ENCODE data around the gene STIL.

Gene STIL

DNA sequence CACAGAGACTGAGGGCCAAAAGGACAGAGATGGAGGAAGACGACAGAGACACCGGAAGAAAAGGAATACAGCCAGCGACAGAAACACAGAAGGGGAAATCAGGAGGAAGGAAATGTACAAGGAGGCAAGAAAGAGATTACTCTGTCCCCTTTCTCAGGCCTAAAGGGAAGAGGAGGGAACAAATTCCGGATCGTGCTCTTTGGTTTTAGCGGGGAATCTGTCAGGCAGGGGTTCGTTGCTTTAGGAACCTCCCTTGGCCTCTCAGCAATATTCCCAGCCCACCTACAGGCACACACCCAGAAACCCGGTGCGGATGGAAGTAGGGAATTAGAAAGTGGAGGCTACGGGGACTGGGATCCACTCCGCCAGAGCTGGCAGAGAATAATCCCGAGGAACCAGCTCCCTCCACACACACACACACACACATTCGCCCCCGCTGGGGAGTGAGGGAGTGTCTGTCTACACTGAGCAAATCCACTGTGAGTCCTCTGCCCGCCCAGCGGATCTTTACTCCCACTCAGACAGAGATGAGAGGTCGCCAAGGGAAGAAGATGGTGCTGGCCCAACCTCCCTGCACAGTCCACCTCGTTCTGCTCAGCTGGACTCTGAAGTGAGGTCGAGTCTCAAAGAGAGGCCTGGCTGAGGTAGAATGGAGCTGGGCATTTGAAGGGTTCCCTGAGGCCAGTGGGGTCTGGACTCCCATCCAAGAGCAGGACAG is 87.7 kb downstream of the STIL start:
- in situ Hi-C loops (cut with HindIII; ENCODE audit: low pct_ligation_motif_present, low pct_unique_long_range_greater_than_20kb, low sequenced_read_pairs): no loop called here
- no peak for DNase-seq

DNA sequence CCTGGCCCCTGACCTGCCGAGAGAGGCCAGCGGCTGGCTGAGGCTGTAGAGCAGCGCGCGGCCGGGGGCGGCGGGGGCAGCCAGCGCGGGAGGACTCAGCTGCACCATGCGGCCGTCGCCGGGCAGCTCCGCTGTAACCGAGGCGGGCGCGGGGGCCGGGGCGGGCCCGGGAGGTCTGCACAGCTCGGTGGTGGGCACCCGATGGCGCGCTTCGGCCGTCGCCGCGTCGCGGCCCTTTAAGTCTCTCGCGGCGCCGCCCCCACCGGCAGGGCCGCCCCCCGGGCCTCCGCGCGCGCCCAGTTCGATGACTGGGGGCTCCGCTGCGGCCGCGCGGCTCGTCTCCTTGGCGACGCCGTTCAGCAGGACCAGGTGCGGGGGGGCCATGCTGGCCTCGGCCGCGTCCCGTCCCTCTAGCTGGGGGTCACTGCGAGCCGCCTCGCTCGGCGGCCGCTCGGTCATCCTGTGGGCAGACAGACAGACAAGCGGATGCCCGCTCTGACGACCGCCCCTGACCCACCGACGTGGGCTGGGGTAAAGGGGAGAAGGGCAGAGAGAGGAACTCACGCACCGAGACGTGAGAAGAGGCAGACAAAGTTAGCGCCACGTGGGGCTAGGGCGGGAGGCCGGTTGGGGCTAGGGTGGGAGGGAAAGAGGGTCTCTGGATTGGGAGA is 88.4 kb downstream of the STIL start:
- in situ Hi-C loops (cut with HindIII; ENCODE audit: low pct_ligation_motif_present, low pct_unique_long_range_greater_than_20kb, low sequenced_read_pairs): no loop called here
- no peak for DNase-seq

DNA sequence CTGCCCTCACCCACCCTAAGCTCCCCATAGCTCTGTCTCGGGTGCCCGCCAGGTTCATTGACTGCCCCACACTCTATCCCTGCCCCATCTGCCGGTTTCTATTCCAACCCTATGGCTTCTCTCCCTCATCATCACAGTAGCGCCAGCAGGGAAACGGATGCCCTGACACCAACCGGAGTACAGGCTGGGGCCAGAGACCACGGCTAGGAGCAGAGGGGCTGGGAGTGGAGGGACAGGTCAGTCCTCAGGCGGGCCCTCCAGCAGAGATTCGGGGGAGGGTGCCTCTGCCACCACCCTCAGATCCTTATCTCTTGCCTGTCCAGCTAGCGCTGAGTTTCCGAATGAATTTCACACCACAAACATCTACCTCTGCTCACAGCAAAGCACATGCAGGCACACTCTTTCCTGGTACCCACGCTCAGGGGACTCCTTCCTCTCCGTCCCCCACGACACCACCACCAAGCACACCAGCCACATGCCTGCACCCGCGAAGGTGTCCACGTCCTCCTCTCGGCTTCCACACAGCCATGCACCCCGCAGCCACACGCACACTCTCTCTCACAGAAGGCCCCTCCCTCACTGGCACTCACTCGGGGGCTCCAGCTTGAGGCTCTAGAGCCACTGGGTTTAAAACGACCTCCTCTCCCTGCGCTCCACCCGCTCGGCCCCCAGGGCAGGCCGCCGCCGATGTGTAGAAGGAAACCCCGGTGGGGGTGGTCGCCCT is 89.1 kb downstream of the STIL start:
- DNase-seq: no peak
- in situ Hi-C loops (cut with HindIII; ENCODE audit: low pct_ligation_motif_present, low pct_unique_long_range_greater_than_20kb, low sequenced_read_pairs): no loop called here

DNA sequence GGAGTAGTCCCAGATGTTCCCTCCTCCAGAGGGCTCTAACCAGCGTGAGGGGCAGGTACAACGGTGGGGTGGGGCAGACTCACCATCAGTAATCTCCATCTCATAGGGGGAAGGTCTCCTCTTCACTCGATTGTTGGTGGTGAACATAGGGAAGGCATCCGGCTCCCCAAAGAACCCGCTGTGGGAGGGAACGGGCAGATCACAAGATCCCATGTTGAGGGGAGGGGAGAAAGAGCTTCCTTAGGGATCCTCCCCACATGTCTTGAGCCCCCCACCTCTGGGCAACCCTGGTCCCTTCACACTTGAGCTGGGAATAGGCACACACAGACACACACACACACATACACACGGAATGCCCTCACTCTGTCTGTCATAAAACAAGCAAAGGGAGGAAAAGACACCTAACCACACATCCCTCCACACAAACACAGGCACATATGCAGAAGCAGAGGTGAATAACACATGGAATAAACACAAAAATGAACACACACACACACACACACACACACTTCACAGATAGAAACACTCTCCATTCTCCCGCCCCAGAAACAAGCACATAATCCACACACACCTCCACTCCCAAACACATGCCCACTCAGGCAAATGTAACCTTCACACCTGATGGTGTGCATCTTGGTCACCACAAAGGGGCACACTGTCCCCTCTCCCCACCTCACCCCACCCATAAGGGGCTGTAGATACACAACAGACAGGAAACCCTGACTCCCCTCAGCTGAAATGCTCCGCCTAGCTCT is 89.8 kb downstream of the STIL start:
- in situ Hi-C loops (cut with HindIII; ENCODE audit: low pct_ligation_motif_present, low pct_unique_long_range_greater_than_20kb, low sequenced_read_pairs): no loop called here
- no peak for DNase-seq

DNA sequence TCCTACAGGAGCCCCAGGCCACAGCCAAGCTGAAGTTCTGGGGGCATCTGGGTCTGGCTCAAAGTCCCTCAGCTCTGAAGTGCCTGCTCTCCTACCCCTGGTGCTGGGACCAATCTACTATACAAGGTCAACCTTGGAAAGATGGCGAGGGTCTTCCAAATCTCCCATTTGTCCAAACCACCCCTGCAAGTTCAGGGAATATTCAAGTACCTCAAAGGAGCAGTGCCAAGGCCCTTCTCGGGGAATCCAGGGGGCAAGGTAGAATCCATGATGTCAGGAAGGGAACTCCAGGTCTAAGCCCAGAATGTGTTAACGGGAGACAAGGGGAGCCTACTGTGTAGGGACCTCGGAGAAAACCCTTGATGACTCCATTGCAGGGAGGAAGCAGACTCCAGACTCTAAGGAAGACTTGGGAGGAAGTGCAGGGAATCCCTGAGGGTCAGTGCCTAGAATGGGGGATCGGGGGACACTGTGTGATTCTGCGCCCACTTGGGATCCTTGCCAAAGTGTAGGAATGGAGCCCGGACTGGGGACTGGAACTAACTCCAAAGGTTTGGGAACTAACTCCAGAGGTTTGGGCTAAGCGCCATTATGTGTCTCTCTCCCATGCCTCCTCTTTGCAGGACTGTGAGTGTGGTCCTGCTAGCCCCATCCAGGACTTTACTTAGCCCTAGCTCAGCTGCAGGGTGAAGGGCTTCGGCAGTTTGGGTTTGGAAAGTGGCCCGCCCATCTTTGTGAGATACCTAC is 90.6 kb downstream of the STIL start:
- in situ Hi-C loops (cut with HindIII; ENCODE audit: low pct_ligation_motif_present, low pct_unique_long_range_greater_than_20kb, low sequenced_read_pairs): no loop called here

DNA sequence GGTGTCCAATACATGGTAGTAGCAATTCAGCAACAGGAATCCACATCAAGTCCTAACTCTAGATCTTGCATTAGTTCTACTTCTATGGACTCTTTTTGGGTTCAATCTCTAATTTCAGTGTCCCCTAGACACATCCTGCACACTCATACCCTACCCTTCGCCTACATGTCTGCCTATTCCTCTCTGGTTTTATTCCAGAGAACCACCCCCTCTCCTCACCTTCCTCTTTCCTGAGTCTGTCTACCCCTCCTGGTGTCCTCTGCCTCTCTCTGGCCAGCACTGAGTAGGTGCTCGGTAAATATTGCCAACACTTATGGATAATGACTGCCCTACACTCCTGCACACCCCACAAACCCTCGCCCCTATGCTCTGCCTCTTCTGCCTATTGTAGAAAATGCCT is 91.5 kb downstream of the STIL start:
- in situ Hi-C loops (cut with HindIII; ENCODE audit: low pct_ligation_motif_present, low pct_unique_long_range_greater_than_20kb, low sequenced_read_pairs): no loop called here
- no peak for DNase-seq

More for the DNA sequence above, 90.6 kb downstream of the STIL start:
- no peak for DNase-seq

DNA sequence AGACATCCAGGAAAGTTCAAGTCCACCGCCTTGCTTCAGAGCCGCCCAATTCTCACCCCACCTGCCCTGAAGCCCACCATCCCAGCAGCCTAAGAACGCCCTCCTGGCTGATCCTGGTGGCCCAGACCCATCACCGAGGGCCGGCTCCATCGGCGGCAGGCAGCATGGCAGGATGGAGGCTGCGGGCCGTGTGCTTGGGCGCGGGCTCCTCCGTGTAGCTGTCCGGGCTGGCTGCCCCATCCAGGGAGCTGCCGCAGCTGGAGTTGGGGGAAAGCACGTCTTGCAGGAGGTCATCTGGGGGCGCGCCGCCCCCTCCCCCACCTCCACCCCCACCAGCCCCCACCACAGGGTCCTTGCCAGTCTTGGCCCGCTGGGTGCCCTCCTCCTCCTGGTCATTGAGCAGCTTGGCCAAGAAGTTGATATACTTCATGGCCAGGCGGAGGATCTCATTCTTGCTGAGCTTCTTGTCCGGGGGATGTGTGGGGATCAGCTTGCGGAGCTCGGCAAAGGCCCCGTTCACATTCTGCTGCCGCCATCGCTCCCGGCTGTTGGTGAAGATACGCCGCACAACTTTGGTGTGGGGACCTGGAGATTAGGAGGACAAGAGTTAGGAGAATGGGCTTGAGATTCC is 94.2 kb downstream of the STIL start:
- DNase-seq: no peak
- in situ Hi-C loops (cut with HindIII; ENCODE audit: low pct_ligation_motif_present, low pct_unique_long_range_greater_than_20kb, low sequenced_read_pairs): no loop called here

DNA sequence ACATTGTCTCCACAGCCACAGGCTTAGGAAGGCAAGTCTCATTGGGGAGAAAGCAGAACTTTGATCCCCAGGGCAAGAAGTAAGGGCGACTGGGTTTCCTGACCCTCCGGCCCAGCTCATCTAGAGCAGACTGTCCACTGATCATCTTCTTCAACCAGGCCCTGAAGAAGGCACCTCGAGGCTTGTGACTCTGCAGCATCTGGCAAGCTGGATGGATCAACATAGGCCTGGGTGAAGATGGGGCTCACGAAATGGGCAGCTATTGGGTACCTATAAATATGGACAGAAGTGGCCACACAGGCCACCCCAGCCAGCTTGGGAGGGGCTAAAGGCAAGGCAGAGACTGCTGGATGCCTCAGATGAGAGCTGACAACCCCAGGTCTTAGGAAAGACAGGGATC is 94.9 kb downstream of the STIL start:
- in situ Hi-C loops (cut with HindIII; ENCODE audit: low pct_ligation_motif_present, low pct_unique_long_range_greater_than_20kb, low sequenced_read_pairs): no loop called here
- DNase-seq: no peak

DNA sequence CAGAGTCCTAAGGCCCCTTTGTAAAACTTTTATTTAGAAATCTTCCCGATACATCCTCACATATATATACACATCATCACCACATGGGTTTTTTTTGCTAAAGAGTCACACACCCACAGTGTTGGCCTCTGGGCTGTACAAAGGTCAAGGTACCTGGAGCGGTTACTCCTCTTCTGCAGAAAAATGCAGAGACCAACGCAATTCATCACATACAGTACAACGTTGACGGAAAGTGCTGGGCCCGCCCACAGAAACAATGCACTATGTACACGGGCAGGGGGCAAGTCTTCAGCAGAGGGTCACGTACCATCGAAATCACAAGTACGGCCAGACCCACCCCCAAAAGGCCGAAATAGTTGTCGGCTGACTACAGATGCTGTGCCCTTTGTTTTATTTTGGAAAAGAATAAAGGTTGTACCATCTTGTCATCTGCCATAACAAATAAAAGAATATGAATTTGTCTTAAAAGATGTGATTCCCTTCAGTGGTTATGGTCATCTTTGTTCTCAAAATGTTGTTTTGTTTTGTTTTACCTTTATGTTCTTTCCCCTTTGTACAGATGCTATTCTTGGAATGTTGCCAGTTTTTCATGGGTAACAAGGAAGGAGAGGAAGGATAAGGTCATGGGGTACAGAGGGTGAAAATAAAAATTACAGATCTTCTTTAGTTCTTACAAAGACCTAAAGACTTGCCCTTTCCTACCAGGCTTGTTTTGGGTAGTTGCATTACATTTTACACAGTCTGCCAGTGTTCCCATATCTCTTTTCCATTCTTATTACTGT is 97.5 kb downstream of the STIL start:
- no peak for DNase-seq
- in situ Hi-C loops (cut with HindIII; ENCODE audit: low pct_ligation_motif_present, low pct_unique_long_range_greater_than_20kb, low sequenced_read_pairs): no loop called here

DNA sequence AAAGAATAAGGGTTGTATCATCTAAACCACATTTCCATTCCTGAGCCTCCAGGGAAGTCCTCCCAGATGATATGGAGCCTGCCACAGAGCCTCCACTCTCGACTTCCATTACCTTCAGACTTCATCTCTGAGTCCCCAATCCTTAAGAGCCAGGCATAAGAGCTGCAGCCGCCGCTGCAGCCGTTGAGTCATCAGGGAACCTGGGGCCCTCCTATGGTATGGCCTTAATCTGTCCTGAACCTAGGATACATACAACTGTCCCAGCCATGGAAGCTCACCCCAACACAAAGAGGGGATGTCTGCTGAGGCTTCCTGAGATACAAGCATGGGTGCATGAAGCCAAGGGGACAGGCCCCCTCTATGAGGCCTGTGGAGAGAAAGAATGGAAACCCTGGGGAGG is 98.2 kb downstream of the STIL start:
- in situ Hi-C loops (cut with HindIII; ENCODE audit: low pct_ligation_motif_present, low pct_unique_long_range_greater_than_20kb, low sequenced_read_pairs): no loop called here
- no peak for DNase-seq

DNA sequence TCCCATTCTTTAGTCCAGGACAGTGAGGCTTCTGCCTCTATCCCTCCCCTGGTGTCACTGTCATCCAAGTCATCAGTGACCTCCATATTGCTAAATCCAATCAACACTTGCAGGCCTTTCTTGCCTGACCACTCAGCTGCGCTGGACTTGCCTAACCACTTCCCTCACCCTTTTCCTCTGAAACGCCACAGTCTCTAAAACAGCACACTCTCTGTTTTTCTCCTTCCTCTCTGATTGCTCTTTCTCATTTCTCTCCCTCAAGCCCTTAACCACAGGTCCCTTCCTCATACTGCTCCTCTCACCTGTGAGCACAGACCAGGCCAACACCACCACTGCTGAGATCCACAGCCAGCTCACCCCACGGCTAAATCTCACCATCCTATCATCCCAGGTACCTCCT is 99.4 kb downstream of the STIL start:
- in situ Hi-C loops (cut with HindIII; ENCODE audit: low pct_ligation_motif_present, low pct_unique_long_range_greater_than_20kb, low sequenced_read_pairs): no loop called here

DNA sequence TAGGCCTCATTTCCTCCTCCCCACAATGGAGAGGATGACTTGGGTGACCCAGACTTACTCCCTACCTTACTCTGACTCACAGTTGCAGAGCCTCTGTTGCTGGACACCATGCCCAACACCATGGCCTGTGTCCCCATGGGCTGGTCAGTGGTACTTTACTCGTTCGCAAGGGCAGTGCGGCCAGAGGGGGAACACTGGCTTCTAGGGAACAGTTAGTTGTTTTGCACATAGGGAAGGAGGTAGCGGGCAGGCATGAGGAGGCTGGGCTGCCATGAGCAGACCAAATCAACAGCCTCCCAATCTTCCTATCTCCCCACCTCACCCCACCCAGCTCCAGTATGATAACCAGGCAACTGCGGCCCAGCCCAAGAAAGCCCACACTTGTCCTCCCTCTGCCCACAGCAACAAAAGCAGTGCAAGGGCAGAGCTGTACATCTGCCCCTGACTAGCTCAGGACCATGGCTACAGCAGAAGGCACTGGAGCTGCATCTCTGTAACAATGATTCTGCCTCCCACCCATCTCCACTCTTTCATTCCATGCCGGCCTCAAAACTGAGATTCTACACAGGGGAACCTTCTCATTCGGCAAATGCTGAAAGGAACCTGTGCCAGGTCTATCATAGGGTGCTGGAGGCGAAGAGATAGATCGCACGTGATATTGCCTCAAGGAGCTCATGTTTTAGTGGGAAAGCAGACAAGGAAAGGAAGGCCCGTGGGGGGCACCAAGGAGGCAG is 100.5 kb downstream of the STIL start:
- in situ Hi-C loops (cut with HindIII; ENCODE audit: low pct_ligation_motif_present, low pct_unique_long_range_greater_than_20kb, low sequenced_read_pairs): no loop called here
- no peak for DNase-seq

More for the DNA sequence above, 99.4 kb downstream of the STIL start:
- DNase-seq: no peak

DNA sequence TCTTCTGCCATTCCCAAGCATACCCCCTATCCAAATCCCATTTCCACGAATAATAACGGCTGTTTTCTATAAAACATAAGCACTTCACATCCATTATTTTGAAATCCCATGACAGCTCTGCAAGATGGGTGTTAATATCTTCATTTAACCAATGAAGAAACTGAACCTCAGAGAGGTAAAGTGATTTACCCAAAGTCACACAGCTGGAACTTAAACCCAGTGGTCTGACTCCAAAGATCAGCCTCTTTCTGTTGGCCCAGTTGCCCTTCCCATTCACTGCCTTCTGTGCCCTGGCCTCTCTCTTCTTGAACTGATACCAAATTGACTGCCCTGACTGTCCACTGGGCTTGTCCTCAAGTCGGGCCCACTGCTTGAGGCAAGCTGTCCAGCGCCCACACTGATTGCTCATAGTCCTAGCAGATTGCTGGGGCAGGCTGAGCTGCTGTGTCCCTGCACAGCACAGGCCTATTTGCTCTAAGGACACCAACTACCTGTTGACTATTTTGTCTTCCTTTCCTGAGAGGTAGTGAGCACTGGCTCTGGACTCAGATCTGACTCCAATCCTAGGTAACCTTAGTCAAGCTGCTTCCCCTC is 101.2 kb downstream of the STIL start:
- in situ Hi-C loops (cut with HindIII; ENCODE audit: low pct_ligation_motif_present, low pct_unique_long_range_greater_than_20kb, low sequenced_read_pairs): no loop called here
- no peak for DNase-seq

DNA sequence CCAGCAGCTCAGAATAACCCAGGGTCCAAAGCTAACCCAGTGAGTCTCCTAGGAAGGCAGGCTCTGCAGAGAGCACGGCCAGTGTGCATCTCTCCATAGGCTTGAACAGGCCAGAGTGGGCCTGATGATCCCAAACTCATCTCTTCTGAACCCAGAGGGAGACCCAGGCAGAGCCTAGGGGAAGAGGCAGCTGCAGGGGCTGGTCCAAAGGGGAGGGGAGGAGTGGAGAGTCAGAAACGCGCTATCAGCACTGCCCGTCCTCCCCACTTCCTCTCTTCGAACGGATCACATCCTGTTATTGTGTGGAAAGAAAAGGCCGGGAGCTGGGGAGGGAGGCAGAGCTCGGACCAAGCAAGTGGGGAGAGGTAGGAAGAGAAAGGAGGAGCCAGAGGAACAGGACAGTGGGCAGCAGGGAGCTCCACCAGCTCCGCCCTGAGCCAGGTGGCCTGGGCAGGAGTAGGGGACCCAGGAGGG is 102.1 kb downstream of the STIL start:
- DNase-seq: no peak
- in situ Hi-C loops (cut with HindIII; ENCODE audit: low pct_ligation_motif_present, low pct_unique_long_range_greater_than_20kb, low sequenced_read_pairs): no loop called here

DNA sequence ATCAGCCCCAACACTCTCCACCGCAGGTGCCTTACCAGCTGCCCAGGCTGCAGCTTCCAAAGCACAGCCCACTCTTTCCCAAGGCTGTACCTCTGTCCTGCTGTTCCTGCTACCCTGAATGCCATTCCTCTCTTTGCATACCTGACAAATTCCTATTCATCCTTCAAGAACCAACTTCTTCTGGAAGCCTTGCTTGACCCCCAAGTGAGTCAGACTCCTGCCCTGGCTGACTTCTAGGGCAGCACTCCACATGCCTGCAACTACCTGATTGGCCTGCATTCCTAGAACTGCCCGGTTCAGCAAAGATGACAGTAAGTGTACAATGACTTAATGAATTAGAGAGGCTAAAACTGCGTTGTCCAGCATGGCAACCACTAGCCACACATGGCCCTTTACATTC is 103.3 kb downstream of the STIL start:
- peak; percentile 16 for DNase-seq
- in situ Hi-C loops (cut with HindIII; ENCODE audit: low pct_ligation_motif_present, low pct_unique_long_range_greater_than_20kb, low sequenced_read_pairs): no loop called here

DNA sequence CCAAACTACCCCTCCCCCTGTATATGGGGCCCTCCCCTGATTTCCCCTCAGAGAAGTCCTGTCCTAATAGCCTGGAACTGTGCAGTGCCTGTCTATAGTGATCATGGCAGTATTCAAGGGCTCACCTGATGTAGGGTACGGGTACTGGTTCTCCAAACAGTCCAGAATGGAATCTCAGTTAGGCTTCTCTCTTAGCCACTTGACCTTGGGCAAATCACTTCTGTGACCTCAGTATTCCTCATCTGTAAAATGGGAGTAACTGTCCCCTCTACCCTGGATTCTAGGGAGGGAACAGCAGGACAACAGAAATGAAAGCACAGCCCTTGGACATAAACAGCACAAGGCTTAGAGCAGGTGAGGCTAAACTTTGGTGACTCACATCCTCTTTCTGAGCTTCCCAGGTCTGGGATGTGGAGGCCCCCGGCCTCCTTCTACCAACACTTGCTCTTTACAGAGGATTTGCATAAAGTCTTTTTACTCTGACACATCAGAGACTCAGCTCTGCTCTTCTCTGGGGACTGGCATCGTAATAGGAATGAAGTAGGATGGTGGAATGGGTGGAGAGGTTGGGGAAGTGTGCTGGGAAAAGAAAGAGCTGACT is 104.1 kb downstream of the STIL start:
- in situ Hi-C loops (cut with HindIII; ENCODE audit: low pct_ligation_motif_present, low pct_unique_long_range_greater_than_20kb, low sequenced_read_pairs): no loop called here
- no peak for DNase-seq

Data from ACHN (cell line).